ENCODE measurements around the gene SPATS2. TPM values are rescaled to one million over a fixed set of nuclear protein-coding genes. Genes with fewer than 3 reads are reported as not detected.

The SPATS2 gene
- polyA plus RNA-seq, 1 of the 3 experiments (the other 2 are of a cell fraction) = 72.9 TPM

- 78% methylated on average over 11 of the region's 11 CpGs for WGBS (ENCODE audit: low lambda C conversion rate)
- no peak overlapping the region for H3K4me2 ChIP-seq
- H4K20me1 ChIP-seq (ENCODE audit: insufficient read depth) = no peaks in the 10 kb centered on the region
- H3K9ac ChIP-seq = no peak overlapping the region
- no peaks in the 10 kb centered on the region for H3K9me2 ChIP-seq
- peaks cover 0 to 2% of the 10 kb centered on the region in 2 experiments; a peak in 1 of 4 replicates for H3K4me1 ChIP-seq (ENCODE audit: control insufficient read depth in 1 of 2, insufficient read depth in 2 of 2, low read depth in 1 of 2, low read length in 1 of 2)
- POLR2A ChIA-PET = interaction anchor here (0.6 to 1.7 kb wide), 3 partner anchors 9 to 38 kb away, joined by 3 to 9 read pairs (median 6); partner anchors contain the start of gene TROAP
- TF ChIP-seq MAX (IDR thresholded peaks at IDR 0.05; ENCODE audit: low read depth) = peak; percentile 59; the same call in 1 of the 2 replicates
- no peak for TF ChIP-seq YY1 (IDR thresholded peaks at IDR 0.05; ENCODE audit: low read depth)
- 0 out of 2 replicates have a peak, but pooled peaks have one; percentile 35 for TF ChIP-seq MXI1 (IDR thresholded peaks at IDR 0.05; ENCODE audit: low read depth, low read length)
- TF ChIP-seq RAD21 (IDR thresholded peaks at IDR 0.05; ENCODE audit: low read length) = peak; percentile 80
- peak; percentile 84 for TF ChIP-seq CTCF (IDR thresholded peaks at IDR 0.05)
- TF ChIP-seq SMC3 (IDR thresholded peaks at IDR 0.05; ENCODE audit: low read depth, low read length) = peak; percentile 74
- TF ChIP-seq POLR2AphosphoS5 (IDR thresholded peaks at IDR 0.05; ENCODE audit: low read depth, low read length) = no peak
- TF ChIP-seq SIN3A (IDR thresholded peaks at IDR 0.05; ENCODE audit: borderline replicate concordance, low read depth, low read length) = peak; percentile 84
- H3K27me3 ChIP-seq (ENCODE audit: insufficient read depth) = no peaks in the 10 kb centered on the region
- no peak overlapping the region for H3K27ac ChIP-seq (ENCODE audit: low read depth in 2 of 2, low read length in 1 of 2)
- no peak overlapping the region for H2AFZ ChIP-seq (ENCODE audit: low read depth)
- CTCF ChIA-PET = interaction anchor here (0.7 to 15.9 kb wide), 27 partner anchors 8 to 323 kb away, joined by 3 to 658 read pairs (median 4); partner anchors contain the start of genes DNAJC22, PRPH and TROAP
- peaks cover 14% of the 10 kb centered on the region for H3F3A ChIP-seq (replicated peaks; ENCODE audit: insufficient read depth)
- DNase-seq = peak; percentile 81
- H3K4me3 ChIP-seq (ENCODE audit: low read depth in 2 of 2, low read length in 1 of 2) = peak overlapping the region in 1 of 2 experiments; percentile 25; a peak in 1 of 4 replicates
- no peaks in the 10 kb centered on the region for H3K9me3 ChIP-seq
- H3K36me3 ChIP-seq (replicated peaks in 1 of 2; ENCODE audit: control insufficient read depth in 1 of 2, insufficient read depth in 2 of 2, low read length in 1 of 2) = peaks cover 2 to 19% of the 10 kb centered on the region in 2 experiments
- no peaks in the 10 kb centered on the region for H3K79me2 ChIP-seq (ENCODE audit: insufficient read depth)
These were observed 35.7 kb upstream of the SPATS2 start for GRCh38 chr12:49331380-49332222.

- Histone ChIP-seq H3K4me3 (ENCODE audit: low read depth in 2 of 2, low read length in 1 of 2) (no peak overlapping the region), H3K9me2 (no peaks in the 10 kb centered on the region), H3K27ac (ENCODE audit: low read depth in 2 of 2, low read length in 1 of 2) (no peak overlapping the region), H3K4me1 (ENCODE audit: control insufficient read depth in 1 of 2, insufficient read depth in 2 of 2, low read depth in 1 of 2, low read length in 1 of 2) (peaks cover 0 to 3% of the 10 kb centered on the region in 2 experiments; a peak in 1 of 4 replicates), H3F3A (replicated peaks; ENCODE audit: insufficient read depth) (peaks cover 9% of the 10 kb centered on the region), H3K79me2 (ENCODE audit: insufficient read depth) (no peaks in the 10 kb centered on the region), H2AFZ (ENCODE audit: low read depth) (no peak overlapping the region), H3K27me3 (ENCODE audit: insufficient read depth) (no peaks in the 10 kb centered on the region), H3K36me3 (replicated peaks in 1 of 2; ENCODE audit: control insufficient read depth in 1 of 2, insufficient read depth in 2 of 2, low read length in 1 of 2) (peaks cover 2 to 13% of the 10 kb centered on the region in 2 experiments), H3K4me2 (no peak overlapping the region), H4K20me1 (ENCODE audit: insufficient read depth) (no peaks in the 10 kb centered on the region), H3K9me3 (no peaks in the 10 kb centered on the region), H3K9ac (no peak overlapping the region)
- WGBS (ENCODE audit: low lambda C conversion rate) = 90% methylated on average over 16 of the region's 17 CpGs
- no peak for DNase-seq
- POLR2A ChIA-PET = interaction anchor here (0.6 kb wide), 1 partner anchor 26 kb away, joined by 3 read pairs; no protein-coding TSS in a partner anchor
- TF ChIP-seq RCOR1 (IDR thresholded peaks at IDR 0.05; ENCODE audit: low read length) (no peak), ZBTB33 (IDR thresholded peaks at IDR 0.05; ENCODE audit: borderline replicate concordance, low read depth) (no peak), IRF3 (IDR thresholded peaks at IDR 0.05; ENCODE audit: low read depth, low read length) (no peak), GATA2 (CRISPR knock-in tag; IDR thresholded peaks at IDR 0.05) (no peak)
- CTCF ChIA-PET = interaction anchor here (0.7 to 15.9 kb wide), 13 partner anchors 10 to 237 kb away, joined by 3 to 658 read pairs (median 5); partner anchors contain the start of genes DNAJC22, PRPH and TROAP
These were observed 34.8 kb upstream of the SPATS2 start for GRCh38 chr12:49332441-49332861.
